Stimulated activated effector memory CD8-positive, alpha-beta T cell treated with anti-CD3 and anti-CD28 coated beads, Interleukin-12 subunit alpha, Interleukin-12 subunit beta, amount 100 ng/mL, for 72 hours (primary cell): ENCODE data around the gene PRKG2.

Experiments used
- ATAC-seq: fragments of 150-1000 bp; cut with Tn5 transposase; 2 replicates; pipeline ENCODE4 v1.10.0; 2021
- DNase-seq, 2 donors: peaks; one replicate each; pipeline ENCODE4 v3.0.0; 2021 to 2022; ENCODE audit warnings: low spot score in 2 of 2
- H3K27ac Mint-ChIP-seq: one replicate; pipeline ENCODE4 v1.8.0; 2022; ENCODE audit warnings: mild to moderate bottlenecking, mixed read lengths
- H3K36me3 Mint-ChIP-seq: one replicate; pipeline ENCODE4 v1.8.0; 2022; ENCODE audit warnings: mild to moderate bottlenecking, mixed read lengths
- H3K4me1 Mint-ChIP-seq: one replicate; pipeline ENCODE4 v1.8.0; 2022; ENCODE audit warnings: mixed read lengths
- H3K4me3 Mint-ChIP-seq: one replicate; pipeline ENCODE4 v1.8.0; 2022; ENCODE audit warnings: mild to moderate bottlenecking, mixed read lengths
- H3K9me3 Mint-ChIP-seq: one replicate; pipeline ENCODE4 v1.8.0; 2022; ENCODE audit warnings: mixed read lengths

The PRKG2 gene

DNA sequence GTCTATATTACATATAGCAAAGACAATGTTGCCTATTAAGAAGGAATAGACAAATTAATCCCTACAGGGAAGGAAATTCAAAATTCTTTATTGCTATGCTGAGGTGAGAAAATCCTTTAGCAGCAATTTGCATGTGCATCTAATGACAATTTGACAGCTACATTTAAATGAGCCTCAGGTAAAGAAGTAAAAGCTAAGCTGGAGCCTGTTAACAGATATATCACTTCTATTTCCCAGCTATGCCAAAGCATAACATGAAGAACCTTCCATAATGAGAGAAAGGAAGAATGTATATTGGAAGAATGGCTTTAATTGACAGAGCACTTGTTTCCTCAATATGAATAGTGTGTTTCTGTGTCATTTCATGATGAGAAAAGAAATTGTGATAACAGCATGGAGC lies 112.9 kb downstream of the PRKG2 start:
- H3K4me3 Mint-ChIP-seq, result no peak overlapping the region
- H3K36me3 Mint-ChIP-seq, result no peaks in the 10 kb centered on the region
- DNase-seq (no peak), ATAC-seq (no peak)
- no peaks in the 10 kb centered on the region for H3K9me3 Mint-ChIP-seq
- H3K27ac Mint-ChIP-seq, result no peak overlapping the region
- H3K4me1 Mint-ChIP-seq, result no peaks in the 10 kb centered on the region

- H3K9me3 Mint-ChIP-seq, result no peaks in the 10 kb centered on the region
- ATAC-seq (no peak), DNase-seq (no peak)
- H3K4me3 Mint-ChIP-seq, result no peak overlapping the region
- H3K36me3 Mint-ChIP-seq, result no peaks in the 10 kb centered on the region
- no peak overlapping the region for H3K27ac Mint-ChIP-seq
- H3K4me1 Mint-ChIP-seq, result no peaks in the 10 kb centered on the region
These were observed 118.5 kb downstream of the PRKG2 start for GRCh38 chr4:81096566-81096965.

- DNase-seq (no peak), ATAC-seq (no peak)
- H3K36me3 Mint-ChIP-seq, result no peaks in the 10 kb centered on the region
- no peaks in the 10 kb centered on the region for H3K4me1 Mint-ChIP-seq
- no peak overlapping the region for H3K27ac Mint-ChIP-seq
- no peak overlapping the region for H3K4me3 Mint-ChIP-seq
- H3K9me3 Mint-ChIP-seq, result no peaks in the 10 kb centered on the region
These were observed 119.6 kb downstream of the PRKG2 start for GRCh38 chr4:81095389-81095788.

- no peaks in the 10 kb centered on the region for H3K4me1 Mint-ChIP-seq
- no peaks in the 10 kb centered on the region for H3K9me3 Mint-ChIP-seq
- no peaks in the 10 kb centered on the region for H3K36me3 Mint-ChIP-seq
- DNase-seq (no peak), ATAC-seq (no peak)
- H3K27ac Mint-ChIP-seq, result no peak overlapping the region
- H3K4me3 Mint-ChIP-seq, result no peak overlapping the region
These were observed 121.2 kb downstream of the PRKG2 start for GRCh38 chr4:81093720-81094401.

DNA sequence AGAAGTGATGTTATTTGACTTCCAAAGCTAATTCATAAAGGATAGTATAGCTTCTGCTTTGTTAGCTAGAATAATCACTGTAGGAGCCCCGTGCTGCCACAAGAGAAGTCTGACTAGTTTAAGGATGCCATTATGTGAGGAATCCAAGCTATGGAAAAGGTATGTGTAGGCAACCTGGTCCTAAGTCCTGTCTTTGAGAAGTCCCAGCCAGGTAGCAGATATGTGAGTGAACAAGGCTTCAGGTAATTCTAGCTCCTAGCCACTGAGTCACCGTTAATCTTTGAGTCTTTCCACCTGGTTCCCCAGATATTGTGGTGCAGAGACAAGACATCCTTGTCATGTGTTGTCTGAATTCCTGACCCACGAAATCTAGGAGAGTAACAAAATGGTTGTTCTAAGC lies 129.0 kb downstream of the PRKG2 start:
- H3K4me1 Mint-ChIP-seq, result no peaks in the 10 kb centered on the region
- ATAC-seq (no peak), DNase-seq (no peak)
- no peaks in the 10 kb centered on the region for H3K36me3 Mint-ChIP-seq
- H3K4me3 Mint-ChIP-seq, result no peak overlapping the region
- H3K9me3 Mint-ChIP-seq, result no peaks in the 10 kb centered on the region
- no peak overlapping the region for H3K27ac Mint-ChIP-seq

DNA sequence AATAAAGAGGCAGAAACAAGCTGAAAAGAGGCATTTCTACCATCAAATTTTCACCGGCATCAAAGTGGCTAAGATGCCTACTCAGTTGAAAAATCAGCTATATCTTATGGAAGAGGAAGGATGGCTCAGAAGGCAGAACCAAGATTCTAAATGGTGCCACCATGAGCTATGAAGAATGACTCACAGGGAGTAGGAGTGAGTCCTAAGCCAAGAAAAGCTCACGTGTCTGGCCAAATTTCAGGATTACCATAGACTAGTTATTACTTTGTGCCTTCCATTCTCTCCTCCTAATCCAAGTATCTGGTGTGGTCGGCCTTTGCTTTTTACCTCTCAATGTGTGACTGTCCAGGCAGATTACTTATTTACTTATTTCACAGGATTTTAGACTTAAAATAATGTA lies 129.7 kb downstream of the PRKG2 start:
- DNase-seq, result no peak
- no peak overlapping the region for H3K4me3 Mint-ChIP-seq
- no peak for ATAC-seq
- no peak overlapping the region for H3K27ac Mint-ChIP-seq
- no peaks in the 10 kb centered on the region for H3K4me1 Mint-ChIP-seq
- no peaks in the 10 kb centered on the region for H3K9me3 Mint-ChIP-seq
- no peaks in the 10 kb centered on the region for H3K36me3 Mint-ChIP-seq

DNA sequence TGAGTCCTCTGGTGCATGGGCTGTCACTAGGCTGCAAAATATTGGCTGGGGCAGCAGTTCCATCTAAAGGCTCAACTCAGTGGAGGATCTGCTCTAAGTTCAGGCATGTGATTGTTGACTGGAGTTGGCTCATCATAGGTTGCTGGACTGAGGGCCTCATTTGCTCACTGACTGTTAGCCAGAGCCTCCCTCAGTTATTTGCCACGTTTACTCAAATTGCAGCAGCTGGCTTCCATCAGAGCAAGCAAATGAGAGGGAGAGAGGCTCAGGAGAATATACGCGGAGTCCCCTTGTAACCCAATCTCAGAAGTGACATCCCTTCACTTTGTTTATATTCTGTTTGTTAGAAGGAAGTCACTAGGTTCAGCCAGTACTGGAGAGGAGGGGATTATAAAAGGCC lies 130.4 kb downstream of the PRKG2 start:
- H3K9me3 Mint-ChIP-seq, result no peaks in the 10 kb centered on the region
- no peak overlapping the region for H3K27ac Mint-ChIP-seq
- H3K4me1 Mint-ChIP-seq, result no peaks in the 10 kb centered on the region
- no peaks in the 10 kb centered on the region for H3K36me3 Mint-ChIP-seq
- ATAC-seq, result peak; percentile 26
- H3K4me3 Mint-ChIP-seq, result no peak overlapping the region
- DNase-seq, result no peak

- Mint-ChIP-seq H3K27ac (no peak overlapping the region), H3K36me3 (no peaks in the 10 kb centered on the region), H3K9me3 (no peaks in the 10 kb centered on the region), H3K4me3 (no peak overlapping the region), H3K4me1 (no peaks in the 10 kb centered on the region)
- DNase-seq (no peak), ATAC-seq (peak; percentile 52)
These were observed 131.0 kb downstream of the PRKG2 start for GRCh38 chr4:81084029-81084428.

DNA sequence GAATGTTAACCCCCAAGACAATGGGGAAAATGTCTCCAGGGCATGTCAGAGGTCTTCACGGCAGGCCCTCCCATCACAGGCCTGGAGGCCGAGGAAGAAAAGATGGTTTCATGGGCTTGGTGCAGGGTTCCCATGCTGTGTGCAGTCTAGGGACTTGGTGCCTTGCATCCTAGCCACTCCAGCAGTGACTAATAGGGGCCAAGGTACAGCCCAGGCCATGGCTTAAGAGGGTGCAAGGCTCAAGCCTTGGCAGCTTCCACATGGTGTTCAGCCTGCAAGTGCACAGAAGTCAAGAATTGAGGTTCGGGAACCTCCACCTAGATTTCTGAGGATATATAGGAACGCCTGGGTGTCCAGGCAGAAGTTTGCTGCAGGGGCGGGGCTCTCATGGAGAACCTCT lies 133.9 kb downstream of the PRKG2 start:
- no peak for DNase-seq
- Mint-ChIP-seq H3K27ac (no peak overlapping the region), H3K4me1 (no peaks in the 10 kb centered on the region), H3K9me3 (no peaks in the 10 kb centered on the region), H3K36me3 (no peaks in the 10 kb centered on the region), H3K4me3 (no peak overlapping the region)
- ATAC-seq, result no peak

GRCh38 chr4:81071013-81071412 lies 144.0 kb downstream of the PRKG2 start:
- DNase-seq (no peak), ATAC-seq (no peak)
- no peak overlapping the region for H3K27ac Mint-ChIP-seq
- H3K36me3 Mint-ChIP-seq, result no peaks in the 10 kb centered on the region
- no peak overlapping the region for H3K4me3 Mint-ChIP-seq
- H3K4me1 Mint-ChIP-seq, result no peaks in the 10 kb centered on the region
- no peaks in the 10 kb centered on the region for H3K9me3 Mint-ChIP-seq

- no peak overlapping the region for H3K27ac Mint-ChIP-seq
- peak; percentile 42 to 70 for DNase-seq
- H3K4me3 Mint-ChIP-seq, result no peak overlapping the region
- H3K4me1 Mint-ChIP-seq, result no peaks in the 10 kb centered on the region
- no peaks in the 10 kb centered on the region for H3K9me3 Mint-ChIP-seq
- H3K36me3 Mint-ChIP-seq, result no peaks in the 10 kb centered on the region
- peak; percentile 82 for ATAC-seq
These were observed 145.2 kb downstream of the PRKG2 start for GRCh38 chr4:81069706-81070331.

GRCh38 chr4:81065446-81065845 lies 149.6 kb downstream of the PRKG2 start:
- ATAC-seq (no peak), DNase-seq (no peak)
- Mint-ChIP-seq H3K27ac (no peak overlapping the region), H3K4me1 (no peaks in the 10 kb centered on the region), H3K9me3 (no peaks in the 10 kb centered on the region), H3K36me3 (no peaks in the 10 kb centered on the region), H3K4me3 (no peak overlapping the region)

GRCh38 chr4:81062001-81062400 lies 153.0 kb downstream of the PRKG2 start:
- Mint-ChIP-seq H3K4me1 (no peaks in the 10 kb centered on the region), H3K9me3 (no peaks in the 10 kb centered on the region), H3K36me3 (no peaks in the 10 kb centered on the region), H3K27ac (no peak overlapping the region), H3K4me3 (no peak overlapping the region)
- ATAC-seq (no peak), DNase-seq (no peak)

DNA sequence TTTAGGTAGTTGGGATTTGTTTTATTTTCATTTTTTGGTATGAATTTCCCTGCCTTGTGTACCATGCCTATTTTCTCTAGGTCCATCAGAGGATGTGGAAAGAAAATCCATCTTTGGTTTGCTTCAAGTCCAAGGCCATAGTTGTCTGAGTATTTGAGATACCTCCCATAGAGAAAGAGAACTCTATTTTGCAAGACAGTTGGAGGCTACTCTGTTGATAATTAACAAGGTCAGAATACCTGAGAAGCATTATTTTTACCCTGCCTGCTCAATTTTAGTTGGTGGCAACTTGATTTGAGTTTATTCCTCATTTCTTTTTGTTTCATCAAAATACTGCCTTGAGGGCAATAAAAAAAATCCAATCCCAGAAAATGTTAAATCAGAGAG lies 153.7 kb downstream of the PRKG2 start:
- Mint-ChIP-seq H3K27ac (no peak overlapping the region), H3K4me3 (no peak overlapping the region), H3K36me3 (no peaks in the 10 kb centered on the region), H3K4me1 (no peaks in the 10 kb centered on the region), H3K9me3 (no peaks in the 10 kb centered on the region)
- ATAC-seq (no peak), DNase-seq (no peak)

GRCh38 chr4:81060587-81061343 lies 154.3 kb downstream of the PRKG2 start:
- no peak for ATAC-seq
- no peaks in the 10 kb centered on the region for H3K9me3 Mint-ChIP-seq
- no peaks in the 10 kb centered on the region for H3K4me1 Mint-ChIP-seq
- no peaks in the 10 kb centered on the region for H3K36me3 Mint-ChIP-seq
- no peak overlapping the region for H3K4me3 Mint-ChIP-seq
- DNase-seq, result no peak
- H3K27ac Mint-ChIP-seq, result no peak overlapping the region

DNA sequence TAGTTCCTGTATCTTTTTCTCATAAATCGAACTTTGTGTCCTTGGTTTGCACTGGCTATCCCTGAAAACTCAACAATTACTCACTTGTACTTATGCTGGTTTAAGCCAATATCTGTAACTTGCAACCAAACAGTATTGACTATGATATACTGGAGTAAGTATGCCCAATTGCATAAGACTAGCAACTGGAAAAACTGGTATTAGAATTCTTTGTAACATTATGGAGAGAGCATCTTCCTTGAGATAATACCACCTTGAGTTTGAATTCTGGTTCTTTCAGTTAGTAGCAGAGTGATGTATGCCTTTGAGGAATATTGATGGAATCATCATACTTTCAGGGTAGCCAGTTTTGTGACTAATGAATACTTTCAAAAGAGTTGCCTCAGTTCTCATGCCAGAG lies 156.4 kb downstream of the PRKG2 start:
- ATAC-seq (no peak), DNase-seq (no peak)
- Mint-ChIP-seq H3K27ac (no peak overlapping the region), H3K4me1 (no peaks in the 10 kb centered on the region), H3K36me3 (no peaks in the 10 kb centered on the region), H3K9me3 (no peaks in the 10 kb centered on the region), H3K4me3 (no peak overlapping the region)
